HG03442 (cell line): ENCODE results near the gene ACOT8.
A peak's percentile ranks its signal among the peaks of the same experiment; 100 is the strongest.
"Not testable (repeated sequence)": the region's sequence is repeated elsewhere in the genome, so short reads cannot be mapped to it uniquely, and the experiment has no call there.

ENCODE experiments used
- ATAC-seq: cut with Tn5 transposase; IDR thresholded peaks from one replicate; pipeline ENCODE4 v1.9.1; 2021; ENCODE audit warnings: mild to moderate bottlenecking, moderate library complexity; ENCODE audit not compliant: unreplicated experiment

The ACOT8 gene

DNA sequence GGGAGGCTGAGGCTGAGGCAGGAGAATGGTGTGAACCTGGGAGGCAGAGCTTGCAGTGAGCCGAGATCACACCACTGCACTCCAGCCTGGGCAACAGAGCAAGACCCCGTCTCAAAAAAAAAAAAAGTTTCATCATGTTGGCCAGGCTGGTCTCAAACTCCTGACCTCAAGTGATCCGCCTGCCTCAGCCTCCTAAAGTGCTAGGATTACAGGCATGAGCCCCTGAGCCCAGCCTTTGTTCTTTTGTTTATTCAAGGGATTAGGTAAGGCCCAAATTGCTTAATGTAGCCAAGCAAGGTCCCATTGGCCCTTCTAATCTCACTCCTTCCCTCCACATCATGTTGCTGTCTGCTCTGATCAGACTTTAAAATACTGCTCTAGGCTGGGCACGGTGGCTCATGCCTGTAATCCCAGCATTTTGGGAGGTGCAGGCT, 27.5 kb downstream of the ACOT8 start:
- ATAC-seq, result not testable (repeated sequence)

DNA sequence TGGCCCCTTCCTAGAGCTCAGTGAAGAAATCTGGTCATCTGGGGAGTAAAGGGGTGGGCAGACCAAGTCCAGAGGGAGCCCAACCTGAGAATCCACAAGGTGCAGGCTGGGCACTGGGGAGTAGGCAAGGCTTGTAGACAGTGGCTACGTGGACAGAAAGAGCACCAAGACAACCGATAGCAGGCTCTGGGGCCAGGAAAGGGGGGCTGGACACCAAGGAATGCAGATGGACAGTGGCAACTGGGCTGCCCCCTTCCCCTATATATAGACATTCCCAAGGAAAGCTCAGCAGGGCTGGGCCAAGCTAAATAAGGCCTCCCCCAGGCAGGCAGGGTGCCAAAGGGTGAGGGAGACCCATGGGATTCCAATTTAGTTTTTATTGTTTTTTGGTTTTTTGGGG, 28.6 kb downstream of the ACOT8 start:
- ATAC-seq, result no peak

DNA sequence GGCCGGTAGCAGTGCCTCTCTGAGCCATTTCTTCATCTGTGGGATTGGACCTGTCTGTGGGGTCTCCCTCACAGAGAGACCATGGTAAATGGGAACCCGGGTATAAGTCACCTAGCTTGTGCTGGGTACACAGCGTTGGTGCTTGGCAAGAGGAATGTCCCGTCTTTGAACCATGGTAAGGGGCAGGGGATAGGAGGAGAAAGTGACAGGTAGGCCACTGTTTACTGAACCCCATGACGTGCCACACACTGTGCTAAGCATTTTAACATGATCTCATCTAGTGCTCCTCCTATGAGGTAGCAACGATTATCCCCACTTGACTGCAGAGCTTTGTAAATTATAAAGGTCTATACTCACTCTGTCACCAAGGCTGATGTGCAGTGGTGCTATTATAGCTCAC, 29.5 kb downstream of the ACOT8 start:
- ATAC-seq, result no peak

DNA sequence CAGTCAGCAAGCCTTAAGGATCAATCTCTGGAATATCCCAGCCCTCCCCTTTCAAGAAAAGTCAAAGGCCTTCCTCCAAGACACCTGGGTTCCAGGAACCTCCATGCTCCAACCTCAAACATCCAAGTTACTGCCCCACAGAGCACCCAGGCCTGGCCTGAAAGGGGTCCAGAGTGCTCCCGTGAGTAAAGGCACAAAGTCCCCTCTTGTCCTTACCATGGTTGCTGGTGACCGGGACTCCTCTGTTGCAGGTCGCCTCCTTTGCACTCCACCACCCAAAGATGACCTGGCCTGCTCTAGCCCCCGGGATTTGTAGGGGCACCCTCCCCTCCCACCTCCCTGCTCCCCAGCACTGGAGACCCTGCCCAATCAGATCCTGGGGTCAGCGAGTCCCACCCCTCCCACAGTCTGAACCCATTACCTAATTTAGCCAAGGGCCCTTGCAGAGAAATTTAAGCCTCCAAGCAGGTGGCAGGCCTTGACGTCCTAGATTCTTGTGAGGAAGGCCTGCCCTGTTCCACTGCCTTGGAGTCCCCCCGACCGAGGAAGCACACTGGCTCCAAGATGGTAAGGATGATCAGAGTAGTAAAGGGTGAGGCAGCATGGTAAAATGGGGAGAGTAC, 30.1 kb downstream of the ACOT8 start, which contains the start of gene TNNC2:
Gene TNNC2 (minus strand): TSS at position 283 of the 623 bp plus-strand sequence. CDS start 64 bp downstream, at position 219.
- no peak for ATAC-seq

DNA sequence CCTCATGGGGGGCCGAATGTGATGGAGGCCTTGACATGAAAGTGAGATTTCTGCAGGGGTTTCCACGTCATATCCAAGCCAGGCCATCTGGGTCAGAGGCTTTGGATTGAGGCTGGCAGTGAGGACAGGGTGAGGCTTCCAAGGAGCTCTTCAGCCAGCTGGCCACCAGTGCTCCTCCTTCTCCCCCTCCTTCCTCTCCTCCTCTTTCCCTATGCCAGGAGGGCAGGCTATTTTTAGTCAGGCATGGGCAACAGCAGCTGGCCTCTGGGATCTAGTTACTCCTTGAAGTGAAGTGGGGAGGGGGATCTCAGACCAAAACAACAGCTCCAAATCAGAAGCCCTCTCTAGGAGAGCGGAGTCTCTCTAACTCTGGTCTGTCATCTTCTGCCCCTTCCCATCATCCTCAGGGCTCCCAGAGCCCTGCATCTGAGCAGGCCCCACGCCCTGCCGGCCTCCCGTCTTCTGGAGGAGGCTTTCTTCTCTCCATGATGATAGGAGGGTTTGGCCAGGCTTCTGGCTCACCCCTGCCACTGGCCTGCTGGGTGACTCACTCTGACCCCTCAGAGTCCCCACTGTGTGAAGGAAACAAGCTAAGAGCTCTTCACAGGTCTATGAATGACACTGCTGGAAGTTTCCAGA, 30.7 kb downstream of the ACOT8 start:
- ATAC-seq, result no peak

DNA sequence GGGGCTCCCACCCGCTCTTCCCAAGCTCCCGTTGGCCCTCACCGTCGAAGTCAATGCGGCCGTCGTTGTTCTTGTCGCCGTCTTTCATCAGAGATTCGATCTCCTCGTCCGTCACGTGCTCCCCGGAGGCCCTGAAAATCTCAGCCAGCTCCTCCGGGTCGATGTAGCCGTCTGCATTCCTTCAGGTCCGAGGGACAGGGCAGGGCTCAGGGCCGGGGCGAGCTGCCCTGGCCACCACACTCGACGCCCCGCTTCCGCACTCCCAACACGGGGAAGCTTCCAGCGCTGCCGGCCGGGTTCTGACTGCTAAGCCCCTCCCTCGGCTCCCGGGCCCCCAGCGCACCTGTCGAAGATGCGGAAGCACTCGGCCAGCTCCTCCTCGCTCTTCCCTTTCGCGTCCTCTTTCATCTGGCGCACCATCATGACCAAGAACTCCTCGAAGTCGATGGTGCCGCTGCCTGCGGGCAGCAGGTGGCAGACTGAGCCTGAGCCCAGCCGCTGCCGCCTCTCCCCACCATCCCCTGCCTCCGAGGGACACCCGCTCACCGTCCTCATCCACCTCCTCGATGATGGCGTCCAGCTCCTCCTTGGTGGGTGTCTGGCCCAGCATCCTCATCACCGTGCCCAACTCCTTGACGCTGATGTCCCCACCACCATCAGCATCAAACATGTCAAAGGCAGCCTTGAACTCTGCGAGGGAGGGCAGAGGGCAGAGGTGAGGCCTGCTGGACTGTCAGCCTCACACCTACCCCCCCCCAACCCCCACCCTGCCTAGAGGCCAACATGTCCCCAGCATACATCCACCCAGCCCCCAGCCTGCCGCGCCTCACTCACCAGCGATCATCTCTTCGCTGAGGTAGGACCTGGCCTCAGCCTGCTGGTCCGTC, 33.0 kb downstream of the ACOT8 start:
- no peak for ATAC-seq

DNA sequence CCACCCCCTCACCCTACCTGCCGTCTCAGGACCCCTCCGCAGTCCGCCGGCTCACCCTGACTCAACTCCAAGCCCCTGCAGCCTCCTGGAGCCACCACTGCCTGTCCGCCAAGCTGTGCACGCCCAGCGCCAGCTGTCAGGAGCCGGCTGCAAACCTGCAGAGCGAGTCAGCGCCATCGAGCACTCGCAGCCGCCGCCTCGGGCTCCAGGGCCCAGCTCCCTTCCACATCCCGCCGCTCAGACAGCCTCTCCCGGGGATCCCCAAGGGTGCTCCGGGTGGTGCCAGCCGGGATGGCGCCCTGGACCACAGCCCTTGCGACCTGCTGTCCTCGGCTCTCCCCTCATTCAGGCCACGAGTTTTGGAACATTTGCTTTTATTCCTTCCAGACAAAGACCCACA, 34.3 kb downstream of the ACOT8 start:
- no peak for ATAC-seq

DNA sequence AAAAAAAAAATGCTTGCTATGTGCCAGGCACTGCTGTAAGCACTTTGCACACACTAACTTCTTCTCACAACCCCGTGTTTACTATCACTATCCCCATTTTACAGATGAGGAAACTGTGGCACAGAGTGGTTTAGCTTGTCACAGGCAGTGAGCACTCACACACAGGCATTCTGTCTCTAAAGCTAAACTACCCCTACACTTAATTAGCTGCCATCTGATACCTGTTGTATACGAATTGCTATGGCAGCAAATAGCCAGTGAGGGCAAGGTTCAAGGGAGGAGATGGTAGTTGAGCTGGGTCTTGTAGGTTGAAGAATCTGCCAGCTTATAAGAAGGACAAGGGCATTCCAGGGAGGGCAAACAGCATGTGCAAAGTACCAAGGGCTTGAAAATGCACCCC, 35.2 kb downstream of the ACOT8 start:
- ATAC-seq, result no peak

DNA sequence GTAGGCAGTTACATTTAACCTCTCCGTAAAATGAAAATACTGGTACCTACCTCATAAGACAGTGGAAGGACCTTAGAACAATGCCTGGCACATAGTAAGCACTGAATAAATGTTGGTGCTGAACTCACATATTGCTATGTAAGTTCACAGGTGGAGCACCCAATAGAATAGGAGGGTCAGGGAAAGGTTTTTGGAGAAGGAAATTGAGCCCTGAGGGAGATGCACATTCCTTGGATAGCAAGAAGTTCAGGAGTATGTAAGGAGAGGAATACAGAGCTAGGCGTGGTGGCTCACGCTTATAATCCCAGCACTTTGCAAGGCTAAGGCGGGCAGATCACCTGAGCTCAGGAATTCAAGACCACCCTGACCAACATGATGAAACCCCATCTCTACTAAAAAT, 37.7 kb downstream of the ACOT8 start:
- no peak for ATAC-seq

DNA sequence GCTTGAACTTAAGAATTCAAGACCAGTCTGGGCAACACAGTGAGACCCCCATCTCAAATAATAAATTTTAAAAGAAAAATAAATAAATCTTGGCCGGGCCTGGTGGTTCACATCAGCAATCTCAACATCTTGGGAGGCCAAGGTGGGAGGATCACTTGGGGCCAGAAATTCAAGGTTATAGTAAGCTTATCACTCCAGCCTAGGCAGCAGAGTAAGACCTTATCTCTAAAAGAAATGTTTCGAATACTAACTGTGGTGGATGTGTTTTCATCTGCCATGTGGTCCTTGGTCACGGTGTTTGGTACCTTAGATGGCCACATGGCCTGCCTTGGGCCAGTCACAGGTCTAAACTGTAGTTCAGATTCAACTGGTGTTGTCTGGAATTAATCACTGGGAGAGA, 39.0 kb downstream of the ACOT8 start:
- ATAC-seq, result no peak

DNA sequence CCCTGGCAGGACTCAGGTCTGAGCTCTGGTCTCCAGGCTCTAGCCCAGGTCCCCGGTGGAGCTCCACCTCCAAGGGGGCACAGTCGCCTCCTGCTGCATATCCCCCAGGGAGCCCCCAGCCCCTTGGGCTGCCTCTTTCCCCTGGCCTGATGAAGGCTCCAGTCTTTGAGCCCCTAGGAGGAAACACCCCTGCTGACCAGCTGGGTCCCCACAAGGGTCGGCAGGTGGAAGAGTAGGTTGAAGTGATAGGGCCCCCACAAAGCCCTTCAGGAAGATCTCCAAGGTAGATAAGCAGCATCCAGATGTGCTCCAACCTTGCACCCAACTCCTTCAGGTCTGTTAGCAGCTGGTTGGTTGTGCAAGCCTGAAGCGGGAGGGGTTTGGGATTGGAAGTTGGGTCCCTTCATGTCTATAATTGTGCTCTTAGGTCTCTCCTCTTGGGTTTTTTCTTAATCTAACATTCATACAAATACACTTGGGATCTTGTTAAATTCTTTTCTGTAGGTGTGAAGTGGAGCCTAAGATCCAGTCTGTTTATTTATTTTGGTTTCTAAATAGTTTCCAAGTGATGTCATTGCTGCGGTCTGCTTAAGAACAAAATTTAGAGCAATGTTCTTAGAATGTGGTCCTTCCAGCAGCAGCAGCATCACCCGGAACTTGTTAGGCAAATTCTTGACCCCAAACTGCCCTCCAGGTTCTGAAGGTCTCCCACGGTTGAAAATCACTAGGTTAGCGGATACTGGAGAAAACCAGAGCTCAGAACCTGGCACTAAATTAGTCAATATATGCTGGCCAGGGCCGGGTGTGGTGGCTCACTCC, 39.6 kb downstream of the ACOT8 start:
- ATAC-seq, result no peak

DNA sequence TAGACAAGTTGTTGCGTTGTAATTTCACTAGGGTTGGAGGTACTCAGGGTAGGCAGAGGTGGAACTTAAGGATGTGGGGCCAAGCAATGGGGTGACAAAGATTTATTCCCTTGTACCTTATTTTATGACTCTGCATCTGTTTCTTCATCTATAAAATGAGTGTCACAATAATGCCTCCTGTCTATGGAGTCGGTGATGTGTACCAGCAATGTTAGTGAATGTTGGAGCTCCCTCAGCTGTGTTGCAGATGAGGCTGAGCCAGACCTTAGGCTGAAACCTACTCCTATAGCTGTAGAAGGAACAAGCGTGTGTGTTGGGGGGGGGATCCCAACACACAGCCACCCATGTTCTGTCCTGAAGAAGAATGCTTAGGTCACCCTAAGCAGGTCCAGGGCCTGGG, 40.2 kb downstream of the ACOT8 start:
- ATAC-seq, result no peak

DNA sequence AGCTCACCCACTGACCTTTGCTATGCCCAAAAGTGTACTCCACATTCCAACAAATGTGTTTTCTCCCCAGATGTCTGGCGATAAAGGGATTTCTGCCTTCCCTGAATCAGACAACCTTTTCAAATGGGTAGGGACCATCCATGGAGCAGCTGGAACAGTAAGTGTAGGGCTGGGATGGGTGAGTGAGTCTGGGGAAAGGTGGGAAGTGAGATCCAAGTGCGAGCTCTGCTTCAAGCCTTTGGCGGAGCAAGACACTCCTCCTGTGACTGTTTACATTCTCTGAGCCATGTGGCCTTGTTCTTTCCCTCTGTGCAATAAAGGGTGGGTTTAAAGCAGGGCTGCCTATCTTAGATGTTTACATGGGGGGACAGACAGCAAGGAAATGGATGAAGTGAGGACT, 42.9 kb downstream of the ACOT8 start:
- no peak for ATAC-seq

DNA sequence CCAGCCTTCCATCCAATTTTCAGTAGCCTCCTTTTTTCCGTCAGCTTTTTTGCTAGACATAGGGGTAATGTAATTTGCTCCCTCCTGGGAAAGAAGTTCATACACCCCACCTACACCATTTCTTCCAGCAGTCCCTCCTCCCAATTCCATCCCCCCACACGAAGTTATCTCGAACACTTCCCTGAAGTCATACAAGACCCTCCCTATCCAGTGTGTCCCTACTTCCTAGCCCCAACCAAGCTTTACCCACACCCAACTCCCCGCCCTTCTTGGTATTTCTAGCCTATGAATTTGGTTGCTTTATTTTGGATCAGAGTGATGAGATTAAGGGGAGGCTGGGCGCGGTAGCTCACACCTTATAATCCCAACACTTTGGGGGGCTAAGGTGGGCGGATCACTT, 43.7 kb downstream of the ACOT8 start:
- no peak for ATAC-seq

DNA sequence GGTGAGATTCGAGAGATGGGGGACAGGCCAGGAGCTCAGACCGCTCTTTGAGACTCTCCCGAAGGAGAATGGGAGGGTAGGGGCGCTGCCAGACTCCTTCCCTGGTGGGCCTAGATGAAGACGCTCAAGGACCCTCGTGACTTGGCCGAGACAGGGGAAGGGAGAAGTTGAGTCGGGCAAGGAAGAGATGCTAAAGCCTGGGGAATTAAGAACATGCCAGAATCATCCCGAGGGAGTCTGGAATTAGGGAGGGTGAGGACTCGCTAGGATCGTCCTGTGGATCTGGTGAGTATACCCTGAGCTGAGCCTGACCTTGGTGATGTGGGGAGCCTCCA, 44.2 kb downstream of the ACOT8 start:
- ATAC-seq, result no peak

DNA sequence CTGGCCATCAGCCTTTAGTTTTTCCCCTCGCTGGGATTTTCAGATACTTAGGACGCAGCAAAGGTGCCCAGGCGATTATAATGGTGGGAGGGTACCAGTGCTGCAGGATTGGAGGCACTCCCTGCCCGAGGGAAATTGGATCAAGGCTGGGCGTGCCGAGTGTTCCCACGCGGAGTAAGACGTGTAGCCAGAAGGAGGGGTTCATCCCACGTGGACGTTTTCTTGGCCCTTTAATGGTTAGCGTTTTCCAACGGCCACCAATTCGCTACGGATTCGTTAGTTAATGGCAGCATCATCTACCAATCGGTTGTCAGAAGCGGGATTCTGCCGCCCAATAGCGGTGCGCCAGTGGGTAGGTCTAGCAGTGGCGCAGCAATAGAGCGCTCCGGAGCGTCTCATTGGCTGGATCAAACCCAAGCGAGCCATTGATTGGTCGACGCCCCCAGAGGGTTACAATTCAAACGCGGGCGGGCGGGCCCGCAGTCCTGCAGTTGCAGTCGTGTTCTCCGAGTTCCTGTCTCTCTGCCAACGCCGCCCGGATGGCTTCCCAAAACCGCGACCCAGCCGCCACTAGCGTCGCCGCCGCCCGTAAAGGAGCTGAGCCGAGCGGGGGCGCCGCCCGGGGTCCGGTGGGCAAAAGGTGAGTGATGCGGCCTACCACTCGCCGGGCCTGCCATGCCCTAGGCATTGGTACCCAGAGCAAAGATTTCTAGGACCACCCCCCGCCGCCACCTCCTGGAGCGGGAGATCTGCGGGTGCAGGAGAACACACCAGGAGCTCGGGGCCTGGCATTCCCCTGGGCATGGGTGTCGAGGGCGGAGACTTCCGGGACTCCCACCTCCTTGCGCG, 44.8 kb downstream of the ACOT8 start, which contains the start of gene UBE2C:
Gene UBE2C (plus strand): TSS at position 488 of the 849 bp plus-strand sequence. CDS start 52 bp downstream, at position 540.
- ATAC-seq, result peak; percentile 98

DNA sequence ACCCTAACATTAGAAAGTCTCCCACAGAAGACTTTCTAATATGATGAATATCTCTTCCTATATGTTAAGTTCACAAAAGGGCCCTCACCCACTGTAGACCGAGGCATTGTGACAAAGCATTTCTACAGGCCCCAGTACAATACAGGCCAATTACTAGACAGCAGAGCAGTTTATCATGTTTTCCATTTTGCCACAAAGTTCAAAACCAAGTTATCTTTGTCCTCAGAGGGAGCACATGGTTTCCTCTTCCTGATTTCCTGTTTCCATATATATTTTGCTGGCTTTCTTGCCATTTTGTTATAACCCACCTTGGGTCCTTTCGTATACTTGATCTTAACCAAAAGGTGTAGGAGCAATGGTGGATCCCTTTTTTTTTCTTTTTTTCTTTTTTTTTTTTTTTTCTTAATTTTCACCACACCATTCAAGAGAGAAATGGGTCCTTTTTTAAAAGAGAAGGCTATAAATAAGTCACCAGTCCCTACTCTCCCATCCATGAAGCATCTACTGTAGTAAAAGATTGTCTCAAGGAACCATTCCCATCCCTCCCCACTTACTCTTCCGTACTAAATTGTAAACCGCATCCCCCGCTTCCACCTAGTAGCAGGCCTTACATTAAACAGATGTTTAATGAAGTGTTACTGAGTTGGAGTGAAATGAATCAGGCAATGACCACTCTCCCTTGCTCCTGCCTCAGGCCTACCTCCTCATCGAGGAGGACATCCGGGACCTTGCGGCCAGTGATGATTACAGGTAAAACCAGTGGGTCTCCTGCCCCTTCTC, 46.8 kb downstream of the ACOT8 start:
- ATAC-seq, result no peak

DNA sequence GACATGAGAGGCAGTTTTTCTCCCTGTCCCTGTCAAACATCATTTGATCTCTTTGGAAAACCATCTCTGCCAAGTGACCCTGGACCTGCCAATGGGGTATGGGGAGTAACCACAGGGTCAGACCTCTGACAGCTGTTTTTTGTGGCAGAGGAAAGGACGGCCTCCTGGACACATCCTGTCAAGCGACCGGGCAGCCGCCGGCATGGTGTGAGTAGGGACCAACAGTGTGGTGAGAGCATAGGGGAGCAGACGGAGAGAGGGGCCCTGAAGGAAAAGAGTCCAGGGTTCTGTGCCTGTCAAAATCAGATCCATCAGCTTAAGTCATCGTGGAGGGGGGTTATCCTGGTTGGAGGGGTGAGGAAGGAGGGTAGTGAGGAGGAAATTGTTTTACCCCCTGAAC, 55.3 kb downstream of the ACOT8 start:
- ATAC-seq, result no peak

DNA sequence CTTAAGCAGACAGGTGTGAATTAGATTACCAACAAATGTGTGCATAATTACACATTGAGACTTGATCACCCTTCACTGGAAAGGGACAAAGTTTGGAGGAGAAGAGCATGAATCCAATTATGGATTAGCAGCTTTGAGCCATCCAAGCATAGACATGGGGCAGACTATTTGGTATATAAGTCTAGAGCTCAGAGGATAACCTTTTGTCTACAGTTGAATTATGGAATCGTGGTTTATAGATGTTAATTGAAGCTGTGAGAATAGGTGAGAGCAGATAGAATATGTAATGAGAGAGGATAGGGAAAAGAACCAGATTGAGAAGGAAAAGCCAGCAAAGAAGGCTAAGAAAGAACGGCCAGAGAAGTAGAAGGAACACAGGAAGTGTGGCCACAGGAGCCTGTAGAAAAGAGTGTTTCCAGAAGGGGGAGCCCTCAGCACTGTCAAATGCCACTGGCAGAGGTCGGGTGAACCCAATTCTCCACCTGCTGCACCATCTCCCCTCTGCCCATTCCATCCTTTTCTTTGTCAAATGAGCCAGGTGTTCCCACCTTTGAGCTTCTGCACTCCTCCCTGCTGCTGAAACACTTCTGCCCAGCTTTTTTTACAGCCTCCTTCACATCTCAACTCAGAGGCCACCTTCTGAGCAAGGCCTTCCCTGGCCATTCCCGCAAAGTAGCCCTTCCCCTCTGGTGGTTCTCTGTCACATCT, 58.1 kb downstream of the ACOT8 start:
- no peak for ATAC-seq
